ENCODE measurements around the gene ITGA2B. TPM values are rescaled to one million over a fixed set of nuclear protein-coding genes. Genes with fewer than 3 reads are reported as not detected.

The ITGA2B gene
- total and polyA plus RNA-seq, 2 of the 13 experiments (the other 11 are each of a cell fraction or from before 2014, with no cell fraction given) = 0.38 to 1.1 TPM

GRCh38 chr17:44362949-44363612, 26.4 kb downstream of the ITGA2B start (continued):
- TF ChIP-seq ZMYM3 (CRISPR knock-in tag; IDR thresholded peaks at IDR 0.05) (no peak), ZZZ3 (CRISPR knock-in tag; IDR thresholded peaks at IDR 0.05; ENCODE audit: borderline replicate concordance) (no peak), ZSCAN20 (CRISPR knock-in tag; IDR thresholded peaks at IDR 0.05; ENCODE audit: borderline replicate concordance) (no peak), EEA1 (CRISPR knock-in tag; IDR thresholded peaks at IDR 0.05; ENCODE audit: borderline replicate concordance) (no peak), NKX3-1 (CRISPR knock-in tag; IDR thresholded peaks at IDR 0.05) (no peak), CHD2 (IDR thresholded peaks at IDR 0.05; ENCODE audit: low read depth, low read length) (no peak), SMAD3 (CRISPR knock-in tag; IDR thresholded peaks at IDR 0.05) (no peak), GTF3A (CRISPR knock-in tag; conservative IDR thresholded peaks at IDR 0.05) (no peak), SRSF9 (IDR thresholded peaks at IDR 0.05; ENCODE audit: borderline replicate concordance, insufficient read depth, low read depth, low read length, poor library complexity, severe bottlenecking) (no peak), ARID5B (CRISPR knock-in tag; IDR thresholded peaks at IDR 0.05) (no peak), SOX5 (CRISPR knock-in tag; IDR thresholded peaks at IDR 0.05; ENCODE audit: borderline replicate concordance) (0 out of 2 replicates have a peak, but pooled peaks have one; percentile 11), PRDM10 (CRISPR knock-in tag; IDR thresholded peaks at IDR 0.05; ENCODE audit: low read depth) (no peak), ZNF350 (CRISPR knock-in tag; IDR thresholded peaks at IDR 0.05; ENCODE audit: borderline replicate concordance, low read depth) (no peak), RFX3 (CRISPR knock-in tag; IDR thresholded peaks at IDR 0.05) (no peak), GZF1 (CRISPR knock-in tag; IDR thresholded peaks at IDR 0.05) (0 out of 2 replicates have a peak, but pooled peaks have one; percentile 19), ZNF343 (CRISPR knock-in tag; IDR thresholded peaks at IDR 0.05) (no peak), FOXO4 (CRISPR knock-in tag; conservative IDR thresholded peaks at IDR 0.05) (no peak), DDIT3 (CRISPR knock-in tag; IDR thresholded peaks at IDR 0.05) (no peak), ZNF615 (CRISPR knock-in tag; IDR thresholded peaks at IDR 0.05; ENCODE audit: borderline replicate concordance) (no peak)
